ENCODE data around the gene ADAMTS17.

Gene ADAMTS17

GRCh38 chr15:100108346-100108745 is 233.4 kb downstream of the ADAMTS17 start:
- Histone ChIP-seq H3K4me1 (peaks cover 45% of the 10 kb centered on the region), H3K9me3 (no peaks in the 10 kb centered on the region; the same call in 1 of the 2 replicates), H3K4me2 (no peak overlapping the region), H3K27me3 (no peaks in the 10 kb centered on the region), H3K36me3 (no peaks in the 10 kb centered on the region), H3K27ac (no peak overlapping the region; the same call in 1 of the 2 replicates), H3K4me3 (no peak overlapping the region), H3K9ac (no peak overlapping the region), H4K20me1 (no peaks in the 10 kb centered on the region)
- TF ChIP-seq Cebpa-rat (IDR thresholded peaks at IDR 0.05): no peak

- no peak overlapping the region for H3K27ac ChIP-seq
- H3K4me3 ChIP-seq: no peak overlapping the region
- H3K9me3 ChIP-seq: no peaks in the 10 kb centered on the region; the same call in 1 of the 2 replicates
- H4K20me1 ChIP-seq: no peaks in the 10 kb centered on the region
- peaks cover 38% of the 10 kb centered on the region for H3K4me1 ChIP-seq
- no peak for TF ChIP-seq Cebpa-rat (IDR thresholded peaks at IDR 0.05)
- no peaks in the 10 kb centered on the region for H3K27me3 ChIP-seq
- H3K36me3 ChIP-seq: no peaks in the 10 kb centered on the region
- no peak overlapping the region for H3K9ac ChIP-seq
- H3K4me2 ChIP-seq: no peak overlapping the region
These were observed 234.1 kb downstream of the ADAMTS17 start for GRCh38 chr15:100107606-100108225.

- H3K4me2 ChIP-seq: no peak overlapping the region
- H3K27ac ChIP-seq: no peak overlapping the region
- no peak overlapping the region for H3K9ac ChIP-seq
- H3K9me3 ChIP-seq: no peaks in the 10 kb centered on the region; the same call in 1 of the 2 replicates
- H3K4me3 ChIP-seq: no peak overlapping the region
- TF ChIP-seq Cebpa-rat (IDR thresholded peaks at IDR 0.05): no peak
- peaks cover 33% of the 10 kb centered on the region for H3K4me1 ChIP-seq
- H3K27me3 ChIP-seq: no peaks in the 10 kb centered on the region
- no peaks in the 10 kb centered on the region for H3K36me3 ChIP-seq
- no peaks in the 10 kb centered on the region for H4K20me1 ChIP-seq
These were observed 234.6 kb downstream of the ADAMTS17 start for GRCh38 chr15:100107151-100107550.

- no peaks in the 10 kb centered on the region; the same call in 1 of the 2 replicates for H3K9me3 ChIP-seq
- H3K4me3 ChIP-seq: no peak overlapping the region
- H3K27ac ChIP-seq: no peak overlapping the region
- H3K27me3 ChIP-seq: no peaks in the 10 kb centered on the region
- H3K4me1 ChIP-seq: peaks cover 28% of the 10 kb centered on the region
- no peaks in the 10 kb centered on the region for H3K36me3 ChIP-seq
- H3K9ac ChIP-seq: no peak overlapping the region
- no peak for TF ChIP-seq Cebpa-rat (IDR thresholded peaks at IDR 0.05)
- no peak overlapping the region for H3K4me2 ChIP-seq
- H4K20me1 ChIP-seq: no peaks in the 10 kb centered on the region
These were observed 235.0 kb downstream of the ADAMTS17 start for GRCh38 chr15:100106732-100107131.

GRCh38 chr15:100105101-100105500 is 236.7 kb downstream of the ADAMTS17 start:
- Histone ChIP-seq H3K27ac (no peak overlapping the region), H3K36me3 (no peaks in the 10 kb centered on the region), H3K9ac (no peak overlapping the region), H3K4me2 (no peak overlapping the region), H3K9me3 (no peaks in the 10 kb centered on the region; the same call in 1 of the 2 replicates), H3K4me3 (no peak overlapping the region), H4K20me1 (no peaks in the 10 kb centered on the region), H3K27me3 (no peaks in the 10 kb centered on the region), H3K4me1 (peaks cover 12% of the 10 kb centered on the region)
- TF ChIP-seq Cebpa-rat (IDR thresholded peaks at IDR 0.05): no peak

GRCh38 chr15:100104245-100104644 is 237.5 kb downstream of the ADAMTS17 start:
- Histone ChIP-seq H3K27me3 (no peaks in the 10 kb centered on the region), H3K27ac (no peak overlapping the region), H3K4me1 (peaks cover 6% of the 10 kb centered on the region), H3K9ac (no peak overlapping the region), H3K36me3 (no peaks in the 10 kb centered on the region), H3K4me2 (no peak overlapping the region), H3K4me3 (no peak overlapping the region), H4K20me1 (no peaks in the 10 kb centered on the region), H3K9me3 (no peaks in the 10 kb centered on the region; the same call in 1 of the 2 replicates)
- no peak for TF ChIP-seq Cebpa-rat (IDR thresholded peaks at IDR 0.05)

- no peak overlapping the region for H3K27ac ChIP-seq
- H3K9me3 ChIP-seq: no peaks in the 10 kb centered on the region; the same call in 1 of the 2 replicates
- H3K4me2 ChIP-seq: no peak overlapping the region
- no peaks in the 10 kb centered on the region for H3K36me3 ChIP-seq
- H3K4me3 ChIP-seq: no peak overlapping the region
- peaks cover 1% of the 10 kb centered on the region for H3K4me1 ChIP-seq
- no peaks in the 10 kb centered on the region for H4K20me1 ChIP-seq
- TF ChIP-seq Cebpa-rat (IDR thresholded peaks at IDR 0.05): no peak
- H3K27me3 ChIP-seq: no peaks in the 10 kb centered on the region
- H3K9ac ChIP-seq: no peak overlapping the region
These were observed 237.9 kb downstream of the ADAMTS17 start for GRCh38 chr15:100103828-100104227.

- H4K20me1 ChIP-seq: no peaks in the 10 kb centered on the region
- TF ChIP-seq Cebpa-rat (IDR thresholded peaks at IDR 0.05): no peak
- no peaks in the 10 kb centered on the region for H3K36me3 ChIP-seq
- no peaks in the 10 kb centered on the region for H3K27me3 ChIP-seq
- H3K4me2 ChIP-seq: no peak overlapping the region
- H3K9ac ChIP-seq: no peak overlapping the region
- H3K9me3 ChIP-seq: no peaks in the 10 kb centered on the region
- no peak overlapping the region for H3K4me3 ChIP-seq
- peaks cover 6% of the 10 kb centered on the region; the same call in 1 of the 2 replicates for H3K4me1 ChIP-seq
- H3K27ac ChIP-seq: no peak overlapping the region
These were observed 240.2 kb downstream of the ADAMTS17 start for GRCh38 chr15:100101426-100102089.

GRCh38 chr15:100100926-100101325 is 240.8 kb downstream of the ADAMTS17 start:
- no peaks in the 10 kb centered on the region for H3K9me3 ChIP-seq
- no peaks in the 10 kb centered on the region for H3K36me3 ChIP-seq
- TF ChIP-seq Cebpa-rat (IDR thresholded peaks at IDR 0.05): no peak
- no peaks in the 10 kb centered on the region for H4K20me1 ChIP-seq
- H3K4me2 ChIP-seq: no peak overlapping the region
- no peak overlapping the region for H3K27ac ChIP-seq
- peaks cover 7% of the 10 kb centered on the region for H3K4me1 ChIP-seq
- no peaks in the 10 kb centered on the region for H3K27me3 ChIP-seq
- no peak overlapping the region for H3K4me3 ChIP-seq
- no peak overlapping the region for H3K9ac ChIP-seq

GRCh38 chr15:100099976-100100375 is 241.8 kb downstream of the ADAMTS17 start:
- no peak overlapping the region for H3K4me3 ChIP-seq
- H3K4me1 ChIP-seq: peaks cover 16% of the 10 kb centered on the region
- TF ChIP-seq Cebpa-rat (IDR thresholded peaks at IDR 0.05): no peak
- H3K36me3 ChIP-seq: no peaks in the 10 kb centered on the region
- H3K9ac ChIP-seq: no peak overlapping the region
- H3K4me2 ChIP-seq: no peak overlapping the region
- H4K20me1 ChIP-seq: no peaks in the 10 kb centered on the region
- no peak overlapping the region for H3K27ac ChIP-seq
- no peaks in the 10 kb centered on the region for H3K27me3 ChIP-seq
- no peaks in the 10 kb centered on the region for H3K9me3 ChIP-seq

Measured in BLaER1 (cell line).